ENCODE measurements around the gene ZDHHC13.

Gene ZDHHC13

DNA sequence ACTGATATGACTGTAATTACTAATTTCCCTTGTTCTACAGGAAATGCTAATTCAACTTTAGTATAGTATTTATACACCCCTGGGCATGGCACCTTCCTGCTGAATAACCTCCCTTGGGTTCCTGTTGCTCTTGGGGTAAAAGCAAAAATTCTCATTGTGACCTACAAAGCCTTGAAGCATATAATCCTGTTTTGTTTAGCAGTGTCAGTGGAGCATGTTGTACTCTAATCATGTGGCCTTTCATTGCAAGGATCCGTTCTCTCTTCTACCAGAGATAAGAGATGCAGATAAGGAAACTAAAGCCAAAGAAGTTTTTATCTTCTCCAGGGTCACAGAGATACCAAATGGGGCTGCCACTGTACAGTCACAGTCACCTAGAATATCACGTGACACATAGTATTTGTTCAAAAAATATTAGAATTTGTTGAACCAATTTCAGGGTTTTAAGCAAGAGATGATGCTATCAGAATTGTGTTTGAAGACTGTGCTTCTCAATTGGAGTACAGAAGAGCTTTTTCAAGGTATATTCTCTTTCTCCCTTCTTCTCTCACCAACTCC is 59.7 kb downstream of the ZDHHC13 start:
- no peak for DNase-seq (ENCODE audit: low read depth)
- no peak overlapping the region for H3K4me3 ChIP-seq (ENCODE audit: low read length)
- TF ChIP-seq, protein P1, sequence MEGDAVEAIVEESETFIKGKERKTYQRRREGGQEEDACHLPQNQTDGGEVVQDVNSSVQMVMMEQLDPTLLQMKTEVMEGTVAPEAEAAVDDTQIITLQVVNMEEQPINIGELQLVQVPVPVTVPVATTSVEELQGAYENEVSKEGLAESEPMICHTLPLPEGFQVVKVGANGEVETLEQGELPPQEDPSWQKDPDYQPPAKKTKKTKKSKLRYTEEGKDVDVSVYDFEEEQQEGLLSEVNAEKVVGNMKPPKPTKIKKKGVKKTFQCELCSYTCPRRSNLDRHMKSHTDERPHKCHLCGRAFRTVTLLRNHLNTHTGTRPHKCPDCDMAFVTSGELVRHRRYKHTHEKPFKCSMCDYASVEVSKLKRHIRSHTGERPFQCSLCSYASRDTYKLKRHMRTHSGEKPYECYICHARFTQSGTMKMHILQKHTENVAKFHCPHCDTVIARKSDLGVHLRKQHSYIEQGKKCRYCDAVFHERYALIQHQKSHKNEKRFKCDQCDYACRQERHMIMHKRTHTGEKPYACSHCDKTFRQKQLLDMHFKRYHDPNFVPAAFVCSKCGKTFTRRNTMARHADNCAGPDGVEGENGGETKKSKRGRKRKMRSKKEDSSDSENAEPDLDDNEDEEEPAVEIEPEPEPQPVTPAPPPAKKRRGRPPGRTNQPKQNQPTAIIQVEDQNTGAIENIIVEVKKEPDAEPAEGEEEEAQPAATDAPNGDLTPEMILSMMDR (IDR thresholded peaks at IDR 0.05; ENCODE audit: insufficient read depth, low read depth, low read length, missing control alignments) = no peak

DNA sequence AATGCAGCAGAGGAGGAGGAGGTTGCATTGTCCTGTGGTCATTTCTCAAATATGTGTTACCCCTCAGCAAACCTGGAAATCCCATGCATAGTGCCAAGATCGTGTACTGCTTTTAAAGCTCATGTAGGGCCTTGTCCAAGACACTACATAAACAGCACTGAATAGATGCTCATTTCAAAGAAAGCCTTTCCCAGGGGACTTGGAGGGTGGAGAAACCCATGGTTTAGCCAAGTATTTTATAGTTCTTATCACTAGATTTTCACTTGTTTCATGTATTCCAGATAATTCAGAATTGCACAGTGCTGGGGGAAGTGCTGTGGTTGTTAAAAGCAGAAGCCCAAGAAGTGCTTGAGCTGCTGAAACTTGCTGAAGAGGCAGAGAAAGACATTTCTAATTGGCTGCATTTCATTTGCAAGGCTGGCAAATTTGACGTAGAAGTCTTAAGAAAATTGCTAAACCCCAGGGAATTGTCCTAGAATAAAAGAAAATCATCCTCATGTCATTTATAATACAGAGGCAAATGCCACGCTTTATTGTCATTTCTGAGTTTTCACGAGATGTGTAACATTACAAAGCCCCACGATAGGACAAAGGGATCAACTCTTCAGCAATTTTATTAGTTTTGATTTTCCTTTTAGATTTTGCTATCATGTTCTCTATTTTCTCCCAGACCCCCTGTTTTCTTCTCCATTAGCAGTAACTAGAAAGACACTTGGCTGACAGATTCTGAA is 64.7 kb downstream of the ZDHHC13 start:
- DNase-seq (ENCODE audit: low read depth) = no peak
- no peak overlapping the region for H3K4me3 ChIP-seq (ENCODE audit: low read length)

DNA sequence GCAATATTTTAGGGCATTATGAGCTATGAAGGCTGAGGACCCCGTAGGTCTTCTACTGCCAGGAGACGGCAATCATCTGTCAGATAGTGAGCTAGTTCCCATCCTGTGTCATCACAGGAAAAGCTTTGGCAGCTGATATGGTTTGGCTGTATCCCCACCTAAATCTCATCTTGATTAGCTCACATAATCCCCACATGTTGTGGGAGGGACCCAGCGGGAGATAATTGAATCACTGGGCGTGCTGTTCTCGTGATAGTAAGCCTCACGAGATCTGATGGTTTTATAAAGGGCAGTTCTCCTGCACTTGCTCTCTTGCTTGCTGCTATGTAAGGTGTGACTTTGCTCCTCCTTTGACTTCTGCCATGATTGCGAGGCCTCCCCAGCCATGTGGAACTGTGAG is 66.7 kb downstream of the ZDHHC13 start:
- no peak overlapping the region for H3K4me3 ChIP-seq (ENCODE audit: low read length)
- no peak for DNase-seq (ENCODE audit: low read depth)
- TF ChIP-seq, protein P1 (IDR thresholded peaks at IDR 0.05; ENCODE audit: insufficient read depth, low read depth, low read length, missing control alignments) = no peak

More for the DNA sequence above, 64.7 kb downstream of the ZDHHC13 start:
- TF ChIP-seq, protein P1 (IDR thresholded peaks at IDR 0.05; ENCODE audit: insufficient read depth, low read depth, low read length, missing control alignments) = no peak

DNA sequence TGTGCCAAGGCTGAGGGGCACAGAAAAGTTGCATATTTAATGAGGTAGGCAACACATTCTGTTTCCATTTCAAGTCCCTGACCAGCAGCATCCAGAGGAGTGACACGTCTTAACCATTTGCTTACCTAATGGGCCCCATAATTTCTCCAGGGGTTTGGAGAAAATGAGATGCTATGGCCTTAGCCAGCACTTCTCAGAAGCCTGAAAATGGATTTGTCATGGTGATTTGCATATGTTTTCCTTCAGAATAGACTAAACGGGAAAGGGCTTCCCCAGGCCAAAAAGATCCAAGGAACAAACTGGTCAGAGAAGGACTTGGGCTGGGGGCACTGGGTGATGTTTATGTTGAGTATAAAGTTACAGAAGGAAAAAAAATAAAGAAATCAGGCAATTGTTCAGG is 68.1 kb downstream of the ZDHHC13 start:
- no peak overlapping the region for H3K4me3 ChIP-seq (ENCODE audit: low read length)
- TF ChIP-seq, protein P1 (IDR thresholded peaks at IDR 0.05; ENCODE audit: insufficient read depth, low read depth, low read length, missing control alignments) = no peak
- DNase-seq (ENCODE audit: low read depth) = no peak

DNA sequence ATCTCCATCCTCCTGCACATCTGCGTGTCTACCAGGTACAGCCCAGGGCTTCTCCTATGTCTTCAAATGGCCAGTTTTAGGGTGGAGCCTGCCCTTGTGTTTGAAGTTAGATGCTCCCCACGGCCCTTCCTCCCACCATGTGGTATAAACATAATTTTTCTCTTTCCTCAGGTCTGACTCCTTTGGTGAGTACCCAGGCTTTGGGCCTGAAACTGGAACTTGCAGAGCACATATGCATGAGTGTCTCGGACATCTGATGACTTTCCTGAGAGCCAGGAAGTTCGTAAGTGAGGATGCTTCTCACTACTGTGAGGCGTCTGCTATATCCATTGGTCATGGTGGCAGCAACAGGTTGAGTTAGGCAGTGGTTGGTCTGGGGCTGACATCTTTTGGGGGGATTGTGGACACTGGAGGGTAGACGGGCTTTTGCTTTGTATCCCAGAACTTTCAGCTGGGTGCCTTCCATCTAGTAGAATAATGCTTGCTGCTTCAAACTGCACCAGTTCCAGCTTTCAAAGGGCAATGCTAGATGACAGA is 68.6 kb downstream of the ZDHHC13 start:
- no peak overlapping the region for H3K4me3 ChIP-seq (ENCODE audit: low read length)
- TF ChIP-seq, protein P1 (IDR thresholded peaks at IDR 0.05; ENCODE audit: insufficient read depth, low read depth, low read length, missing control alignments) = no peak
- DNase-seq (ENCODE audit: low read depth) = no peak

DNA sequence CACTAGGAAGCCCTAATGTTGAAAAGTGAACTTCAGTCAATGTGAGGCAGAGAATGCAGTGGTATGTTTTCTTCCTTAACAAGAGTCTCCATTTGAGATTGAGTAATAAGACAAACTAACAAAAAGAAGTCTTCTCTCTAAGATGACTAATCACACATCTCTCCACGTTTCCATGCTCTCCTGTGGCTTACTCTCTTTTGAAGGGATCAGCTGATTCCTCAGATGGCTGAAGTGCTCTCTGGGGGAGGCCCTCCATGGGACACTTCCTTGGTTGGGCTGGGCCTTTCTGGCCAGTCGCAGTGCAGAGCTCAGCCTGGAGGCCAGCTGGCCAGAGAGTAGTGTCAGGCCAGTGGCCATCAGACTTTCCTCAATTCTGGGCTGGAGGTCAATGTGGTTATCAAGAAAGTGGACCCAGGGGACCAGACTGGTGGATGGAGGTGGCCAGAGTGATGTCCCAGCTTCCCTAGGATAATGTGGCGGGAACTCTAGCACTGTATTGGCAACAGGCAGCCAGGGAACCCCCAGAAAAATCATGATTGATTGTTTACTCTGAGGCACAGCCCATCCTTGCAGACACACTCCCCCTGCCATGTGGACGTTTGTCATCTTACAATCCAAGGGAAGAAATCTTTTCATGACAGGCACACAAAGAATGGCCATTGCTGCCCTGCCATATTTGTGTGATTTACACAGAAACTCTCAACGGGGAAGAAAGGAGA is 70.3 kb downstream of the ZDHHC13 start:
- TF ChIP-seq, protein P1 (IDR thresholded peaks at IDR 0.05; ENCODE audit: insufficient read depth, low read depth, low read length, missing control alignments) = no peak
- DNase-seq (ENCODE audit: low read depth) = peak; percentile 26
- no peak overlapping the region for H3K4me3 ChIP-seq (ENCODE audit: low read length)
